Vagina (tissue), 2 donors: Measurements from ENCODE around the gene NCAPD3.

ENCODE experiments used
- CTCF ChIP-seq, 3 experiments: fragments of 450-650 bp in 2 of 3; fragments of 200-600 bp in 1 of 3; sonication (generic) in 1 of 3; IDR thresholded peaks; one replicate each; pipeline ENCODE4 v1.5.1; 2017 to 2019; ENCODE audit warnings: antibody characterized with exemption in 3 of 3, mild to moderate bottlenecking in 2 of 3, moderate library complexity in 2 of 3
- POLR2A ChIP-seq, 2 donors: fragments of 450-650 bp; IDR thresholded peaks; one replicate each; pipeline ENCODE4 v1.6.1; 2017; ENCODE audit warnings: antibody characterized with exemption in 2 of 2, mild to moderate bottlenecking in 2 of 2, moderate library complexity in 2 of 2
- POLR2AphosphoS5 ChIP-seq, 2 donors: sonication (generic); formaldehyde crosslinking; IDR thresholded peaks; one replicate each; pipeline ENCODE4 v1.9.0; 2017; ENCODE audit warnings: antibody characterized with exemption in 2 of 2, mild to moderate bottlenecking in 2 of 2, low read depth in 1 of 2; ENCODE audit not compliant: insufficient read depth in 1 of 2

- no peak for TF ChIP-seq CTCF (IDR thresholded peaks at IDR 0.05)
- no peak for TF ChIP-seq POLR2AphosphoS5 (IDR thresholded peaks at IDR 0.05; ENCODE audit: insufficient read depth in 1 of 2, low read depth in 1 of 2)
- TF ChIP-seq POLR2A (IDR thresholded peaks at IDR 0.05) = no peak
Observed at GRCh38 chr11:134199531-134199930, 24.2 kb downstream of the NCAPD3 start.
